Prostate gland (tissue), 2 donors: ENCODE data around the gene DMRTA1. TPM values are rescaled to one million over a fixed set of nuclear protein-coding genes. Genes with fewer than 3 reads are reported as not detected.

Source experiments
- DNase-seq: peaks from one replicate; pipeline ENCODE4 v3.0.0-alpha.2; 2019; ENCODE audit warnings: low spot score
- H3K27ac ChIP-seq, 2 donors: fragments of 200-600 bp; sonication (generic); 2 replicates each; pipeline ENCODE4 v1.5.1; 2017 to 2019
- H3K27me3 ChIP-seq: fragments of 200-600 bp; sonication (generic); replicated peaks from 2 replicates; pipeline ENCODE4 v1.5.1; 2019; ENCODE audit not compliant: insufficient read depth
- H3K36me3 ChIP-seq, 2 donors: fragments of 200-600 bp; sonication (generic); 1 replicate in 1 of 2; 2 replicates in 1 of 2; pipeline versions ENCODE4 v1.5.1 to v1.8.1; 2017 to 2019
- H3K4me1 ChIP-seq: fragments of 200-600 bp; sonication (generic); replicated peaks from 2 replicates; pipeline ENCODE4 v1.5.1; 2019
- H3K4me3 ChIP-seq, 2 donors: fragments of 200-600 bp; sonication (generic); 2 replicates each; pipeline ENCODE4 v1.5.1; 2017 to 2019
- H3K9me3 ChIP-seq: fragments of 200-600 bp; sonication (generic); 2 replicates; pipeline ENCODE4 v1.5.1; 2017
- CTCF ChIP-seq, 4 experiments: fragments of 200-600 bp in 2 of 4; fragments of 450-650 bp in 2 of 4; sonication (generic) in 2 of 4; IDR thresholded peaks; 1 replicate in 3 of 4; 2 replicates in 1 of 4; pipeline ENCODE4 v1.5.1; 2016 to 2019; ENCODE audit warnings: antibody characterized with exemption in 4 of 4, mild to moderate bottlenecking in 2 of 4, moderate library complexity in 2 of 4
- POLR2A ChIP-seq: fragments of 450-650 bp; IDR thresholded peaks from one replicate; pipeline ENCODE4 v1.6.1; 2016; ENCODE audit warnings: antibody characterized with exemption, mild to moderate bottlenecking
- POLR2AphosphoS5 ChIP-seq: sonication (generic); formaldehyde crosslinking; IDR thresholded peaks from one replicate; pipeline ENCODE4 v1.6.1; 2017; ENCODE audit warnings: antibody characterized with exemption
- WGBS: methylation state at CpG from one replicate; pipeline ENCODE4 v1.1.5; 2018; 5-methylcytosine and 5-hydroxymethylcytosine counted together
- intact Hi-C: fragments of 100-400 bp; cut with DNase I; formaldehyde crosslinking; loops from one replicate; pipeline ENCODE4 v1.14.2; 2022
- total RNA-seq, 2 donors: library from RNA; depleted of rRNA; stranded (reverse); fragments of >200 nt; gene quantifications; one replicate each; pipeline ENCODE4 v1.1.0, GENCODE V29; 2016

Gene DMRTA1
- total RNA-seq, 2 donors from 2014 or later, result 1.6 to 5.5 TPM

DNA sequence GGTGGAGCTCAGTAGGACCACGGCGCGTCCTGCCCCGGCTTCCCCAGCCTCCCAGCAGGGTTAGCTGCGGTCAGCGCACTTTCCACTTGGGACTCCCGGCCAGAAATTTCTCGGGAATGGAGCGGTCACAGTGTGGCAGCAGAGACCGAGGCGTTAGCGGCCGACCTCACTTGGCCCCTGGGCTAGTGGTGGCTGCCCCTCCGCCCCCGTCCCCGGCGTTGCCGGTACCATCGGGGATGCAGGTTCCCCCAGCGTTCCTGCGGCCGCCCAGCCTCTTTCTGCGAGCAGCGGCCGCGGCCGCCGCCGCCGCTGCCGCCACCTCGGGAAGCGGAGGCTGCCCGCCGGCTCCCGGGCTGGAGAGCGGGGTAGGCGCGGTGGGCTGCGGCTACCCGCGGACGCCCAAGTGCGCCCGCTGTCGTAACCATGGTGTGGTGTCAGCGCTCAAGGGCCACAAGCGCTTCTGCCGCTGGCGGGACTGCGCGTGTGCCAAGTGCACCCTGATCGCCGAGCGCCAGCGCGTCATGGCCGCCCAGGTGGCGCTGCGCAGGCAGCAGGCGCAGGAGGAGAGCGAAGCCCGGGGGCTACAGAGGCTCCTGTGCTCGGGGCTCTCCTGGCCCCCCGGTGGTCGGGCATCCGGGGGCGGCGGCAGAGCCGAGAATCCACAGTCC lies 460 bp downstream of the DMRTA1 start:
- TF ChIP-seq POLR2AphosphoS5 (peak; percentile 6), CTCF (IDR thresholded peaks at IDR 0.05) (peak in 1 of 4 experiments; percentile 35), POLR2A (peak; percentile 47)
- H3K36me3 ChIP-seq, result no peaks in the 10 kb centered on the region
- H3K27me3 ChIP-seq, result no peaks in the 10 kb centered on the region
- WGBS, result under 1% methylated on average over 56 of the region's 70 CpGs
- H3K4me1 ChIP-seq, result peaks cover 2% of the 10 kb centered on the region
- H3K9me3 ChIP-seq, result no peaks in the 10 kb centered on the region
- peak overlapping the region; percentile 91 to 94 for H3K27ac ChIP-seq
- DNase-seq, result peak; percentile 62
- peak overlapping the region; percentile 69 to 78 for H3K4me3 ChIP-seq
- intact Hi-C loops, result no loop called here

DNA sequence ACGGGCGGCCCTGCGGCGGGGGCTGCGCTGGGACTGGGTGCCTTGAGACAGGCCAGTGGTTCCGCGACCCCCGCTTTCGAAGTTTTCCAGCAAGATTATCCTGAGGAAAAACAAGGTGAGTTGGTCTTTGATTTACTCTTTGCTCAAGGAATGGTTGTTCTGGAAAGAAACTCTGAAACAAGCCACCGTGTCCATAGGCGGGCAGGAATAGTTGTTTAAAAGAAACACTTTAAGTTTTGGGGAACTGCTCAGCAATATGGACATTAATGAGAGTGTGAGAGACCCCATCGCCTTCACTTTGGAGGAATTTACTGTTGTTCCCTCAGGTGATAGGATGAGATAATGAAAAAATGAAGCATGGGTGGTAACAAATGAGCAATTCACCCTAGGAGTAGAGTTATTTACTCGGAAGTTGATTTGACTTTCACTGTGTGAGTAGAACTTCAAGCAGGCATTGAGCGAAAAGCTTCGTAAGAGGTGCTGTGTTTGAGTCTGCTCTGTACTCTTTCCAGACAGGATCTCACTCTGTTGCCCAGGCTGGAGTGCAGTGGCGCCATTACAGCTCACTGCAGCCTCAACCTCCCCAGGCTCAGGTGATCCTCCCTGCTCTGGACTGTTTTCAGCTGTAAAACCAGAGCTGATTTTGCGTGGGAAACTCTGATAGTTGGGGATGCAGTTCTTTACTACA lies 1.1 kb downstream of the DMRTA1 start:
- H3K36me3 ChIP-seq, result no peaks in the 10 kb centered on the region
- H3K27me3 ChIP-seq, result no peaks in the 10 kb centered on the region
- TF ChIP-seq POLR2AphosphoS5 (peak; percentile 4), CTCF (IDR thresholded peaks at IDR 0.05) (no peak)
- H3K27ac ChIP-seq, result peak overlapping the region; percentile 91 to 94
- peaks cover 2% of the 10 kb centered on the region for H3K4me1 ChIP-seq
- DNase-seq, result peak; percentile 21
- WGBS, result 16% methylated on average over 17 of the region's 17 CpGs
- peak overlapping the region; percentile 69 to 78 for H3K4me3 ChIP-seq
- H3K9me3 ChIP-seq, result no peaks in the 10 kb centered on the region
- intact Hi-C loops, result no loop called here

DNA sequence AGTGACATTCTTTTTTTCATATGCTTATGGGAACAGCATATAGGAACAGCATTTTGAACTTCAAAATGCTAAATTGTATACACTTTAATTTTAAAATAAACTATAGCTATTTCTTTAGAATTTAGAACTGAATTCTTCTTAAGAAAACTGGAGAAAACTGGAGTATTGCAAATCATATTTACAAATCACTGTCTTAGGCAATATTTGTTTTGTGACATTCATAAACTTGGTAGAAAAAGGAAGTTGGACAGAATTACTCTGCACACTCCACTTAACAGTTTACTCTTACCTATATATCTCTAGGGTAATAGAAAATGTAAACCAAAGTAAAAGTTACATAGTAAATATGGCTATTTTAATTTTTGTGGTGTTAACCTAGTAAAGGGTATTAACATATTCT lies 3.1 kb downstream of the DMRTA1 start:
- Histone ChIP-seq H3K36me3 (no peaks in the 10 kb centered on the region), H3K9me3 (no peaks in the 10 kb centered on the region), H3K4me1 (peaks cover 2% of the 10 kb centered on the region), H3K27ac (no peak overlapping the region), H3K27me3 (no peaks in the 10 kb centered on the region), H3K4me3 (no peak overlapping the region)
- TF ChIP-seq POLR2A, result no peak
- TF ChIP-seq CTCF (IDR thresholded peaks at IDR 0.05), result no peak
- no peak for TF ChIP-seq POLR2AphosphoS5
- intact Hi-C loops, result loop anchor here (5.0 kb wide), 2 partner anchors 142 to 207 kb away; no protein-coding TSS in a partner anchor
- DNase-seq, result no peak

- Histone ChIP-seq H3K36me3 (no peaks in the 10 kb centered on the region), H3K27me3 (no peaks in the 10 kb centered on the region), H3K4me1 (peaks cover 2% of the 10 kb centered on the region), H3K27ac (no peak overlapping the region), H3K4me3 (no peak overlapping the region), H3K9me3 (no peaks in the 10 kb centered on the region)
- TF ChIP-seq POLR2AphosphoS5, result no peak
- TF ChIP-seq POLR2A, result no peak
- TF ChIP-seq CTCF (IDR thresholded peaks at IDR 0.05), result peak; percentile 42 to 86 (median 82)
- peak; percentile 29 for DNase-seq
- intact Hi-C loops, result loop anchor here (5.0 kb wide), 2 partner anchors 145 to 210 kb away; no protein-coding TSS in a partner anchor
- 37% methylated on average over 4 of the region's 4 CpGs for WGBS
Observed at GRCh38 chr9:22452415-22453010, 5.9 kb downstream of the DMRTA1 start.
